HG03135 (cell line): ENCODE data around the gene OR51B6.
"Not testable (repeated sequence)": the region's sequence is repeated elsewhere in the genome, so short reads cannot be mapped to it uniquely, and the experiment has no call there.

Source experiments
- ATAC-seq: cut with Tn5 transposase; IDR thresholded peaks from one replicate; pipeline ENCODE4 v1.9.1; 2021; ENCODE audit warnings: mild to moderate bottlenecking, moderate library complexity; ENCODE audit not compliant: unreplicated experiment

OR51B6 gene

DNA sequence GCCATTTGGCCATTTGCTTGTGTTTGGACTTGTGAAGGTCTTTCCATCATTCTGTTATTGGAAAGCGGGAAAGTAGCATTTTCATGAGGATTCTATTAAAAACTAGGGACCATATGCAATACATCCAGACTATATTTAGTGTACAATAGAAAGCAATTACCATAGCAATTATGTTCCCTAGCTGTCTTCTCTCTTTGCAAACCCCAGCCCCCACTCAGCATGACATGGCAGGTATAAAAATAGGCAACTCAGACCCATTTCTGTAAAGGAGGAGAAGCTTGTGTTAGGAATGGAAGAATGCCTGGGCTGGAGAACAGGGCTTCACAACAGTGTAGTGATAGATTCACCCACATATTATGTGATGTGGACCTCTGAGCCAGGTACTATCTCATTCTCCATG, 12.4 kb downstream of the OR51B6 start:
- ATAC-seq, result no peak

DNA sequence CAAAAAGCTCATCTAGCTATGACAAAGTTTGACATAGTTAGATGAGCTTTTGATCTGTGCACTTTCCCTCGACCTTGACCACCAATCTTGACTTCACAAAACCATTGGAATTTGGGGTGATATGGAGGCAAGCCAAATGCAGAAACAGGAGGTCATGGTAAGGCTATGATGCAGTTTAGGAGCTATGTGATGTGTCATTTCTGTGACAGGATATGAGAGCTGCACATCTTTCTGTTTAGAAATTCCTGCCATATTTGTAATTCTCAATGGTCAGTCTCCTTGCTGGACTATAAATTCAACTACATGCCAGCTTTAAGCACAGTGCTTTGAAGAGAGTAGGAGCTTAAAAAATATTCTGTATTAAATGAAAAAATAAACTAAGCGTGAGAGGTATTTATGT, 12.9 kb downstream of the OR51B6 start:
- ATAC-seq, result no peak

DNA sequence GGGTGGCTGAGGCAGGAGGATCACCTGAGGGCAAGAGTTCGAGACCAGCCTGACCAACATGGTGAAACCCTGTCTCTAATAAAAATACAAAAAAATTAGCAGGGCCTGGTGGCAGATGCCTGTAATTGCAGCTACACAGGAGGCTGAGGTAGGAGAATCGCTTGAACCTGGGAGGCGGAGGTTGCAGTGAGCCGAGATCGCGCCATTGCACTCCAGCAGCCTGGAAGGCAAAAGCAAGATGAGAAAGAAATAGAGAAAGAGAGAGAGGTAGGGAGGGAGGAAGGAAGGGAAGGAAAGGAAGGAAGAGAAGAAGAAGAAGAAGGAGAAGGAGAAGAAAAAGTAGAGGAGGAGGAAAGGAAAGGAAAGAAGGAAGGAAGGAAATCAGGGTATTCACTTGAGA, 15.1 kb downstream of the OR51B6 start:
- ATAC-seq, result not testable (repeated sequence)

DNA sequence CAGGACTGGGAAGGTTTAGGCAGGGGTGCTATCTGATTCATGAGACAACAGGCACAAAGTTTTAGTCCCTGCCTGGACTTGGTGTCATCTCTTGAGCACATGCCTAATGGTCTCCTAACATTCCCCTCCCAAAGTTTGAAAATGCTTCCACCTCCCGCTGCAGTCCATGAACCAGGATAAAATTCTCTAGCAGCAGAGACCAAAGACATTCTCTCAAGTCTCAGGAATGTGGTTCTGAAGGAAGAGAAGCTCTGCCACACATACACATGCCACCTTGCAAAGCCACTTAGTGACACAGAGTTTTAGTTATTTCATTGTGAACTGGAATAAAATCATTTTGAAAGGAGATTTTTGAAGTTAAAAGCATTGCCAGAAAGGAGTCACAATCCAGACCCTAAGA, 15.5 kb downstream of the OR51B6 start:
- ATAC-seq, result no peak

DNA sequence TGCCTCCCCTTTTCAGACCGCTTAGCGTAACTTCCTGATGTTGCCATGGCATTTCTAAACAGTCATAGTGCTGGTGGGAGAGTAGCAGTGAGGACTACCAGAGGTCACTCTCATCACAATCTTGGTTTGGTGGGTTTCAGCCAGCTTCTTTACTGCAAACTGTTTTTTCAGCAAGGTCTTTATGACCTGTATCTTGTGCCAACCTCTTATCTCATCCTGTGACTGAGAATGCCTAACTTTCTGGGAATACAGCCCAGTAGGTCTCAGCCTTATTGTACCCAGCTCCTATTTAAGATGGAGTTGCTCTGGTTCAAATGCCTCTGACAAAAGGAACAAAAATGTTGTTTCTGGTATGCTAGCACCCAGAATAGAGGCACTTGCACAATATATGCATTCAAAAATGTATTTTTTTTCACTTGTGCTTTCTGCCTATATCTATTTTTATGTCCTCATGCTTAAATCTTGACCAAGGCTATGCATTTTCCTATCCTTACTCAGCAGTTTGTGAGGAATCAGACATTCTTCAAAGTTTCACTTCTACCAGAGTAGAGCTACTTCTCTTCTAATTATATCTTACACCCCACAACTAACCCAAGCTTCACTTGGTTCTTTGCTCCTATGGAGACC, 16.3 kb downstream of the OR51B6 start:
- no peak for ATAC-seq

DNA sequence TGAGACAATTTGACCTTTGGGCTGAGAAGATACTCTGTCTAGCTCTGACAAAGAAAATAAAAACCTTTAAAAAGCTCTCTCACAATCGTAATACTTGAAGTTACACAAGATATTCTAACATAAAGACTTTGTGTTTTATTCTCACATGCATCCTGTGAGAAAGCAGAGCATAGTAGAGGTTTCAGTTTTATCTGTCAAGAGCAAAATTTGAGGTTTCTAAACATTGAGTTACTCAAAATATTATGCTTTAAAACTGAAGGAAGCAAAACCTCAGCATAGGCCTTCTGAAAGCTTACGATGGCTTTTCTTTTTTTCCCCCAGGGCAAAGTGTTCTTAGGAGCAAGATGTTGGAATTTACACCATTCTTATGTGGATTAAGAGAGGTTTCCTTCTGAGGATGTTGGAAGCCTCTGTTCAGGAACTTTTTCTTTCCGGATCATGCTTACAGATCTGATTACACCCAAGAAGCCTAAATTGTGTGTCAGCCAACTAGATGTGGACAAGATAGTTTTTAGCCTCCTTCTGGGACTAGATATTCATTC, 17.3 kb downstream of the OR51B6 start:
- peak; percentile 53 for ATAC-seq

DNA sequence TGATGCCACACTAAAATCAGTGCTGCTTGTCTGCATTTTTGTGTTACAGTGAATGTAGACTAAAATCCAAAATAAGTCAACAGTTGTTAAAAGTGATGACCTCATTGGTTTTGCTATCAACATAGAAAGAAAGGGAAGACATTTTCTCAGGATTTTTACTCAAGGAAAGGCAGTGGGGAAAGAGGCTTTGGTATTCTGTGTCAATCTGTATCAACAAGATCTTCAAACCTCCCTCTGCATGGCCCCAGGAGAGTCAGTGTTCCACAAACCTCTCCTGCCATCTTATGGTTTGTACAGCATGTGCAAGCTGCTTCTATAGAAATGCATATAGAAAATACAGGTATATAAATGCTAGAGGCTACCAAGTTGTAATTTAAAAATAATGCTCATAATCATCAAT, 18.5 kb downstream of the OR51B6 start:
- no peak for ATAC-seq

DNA sequence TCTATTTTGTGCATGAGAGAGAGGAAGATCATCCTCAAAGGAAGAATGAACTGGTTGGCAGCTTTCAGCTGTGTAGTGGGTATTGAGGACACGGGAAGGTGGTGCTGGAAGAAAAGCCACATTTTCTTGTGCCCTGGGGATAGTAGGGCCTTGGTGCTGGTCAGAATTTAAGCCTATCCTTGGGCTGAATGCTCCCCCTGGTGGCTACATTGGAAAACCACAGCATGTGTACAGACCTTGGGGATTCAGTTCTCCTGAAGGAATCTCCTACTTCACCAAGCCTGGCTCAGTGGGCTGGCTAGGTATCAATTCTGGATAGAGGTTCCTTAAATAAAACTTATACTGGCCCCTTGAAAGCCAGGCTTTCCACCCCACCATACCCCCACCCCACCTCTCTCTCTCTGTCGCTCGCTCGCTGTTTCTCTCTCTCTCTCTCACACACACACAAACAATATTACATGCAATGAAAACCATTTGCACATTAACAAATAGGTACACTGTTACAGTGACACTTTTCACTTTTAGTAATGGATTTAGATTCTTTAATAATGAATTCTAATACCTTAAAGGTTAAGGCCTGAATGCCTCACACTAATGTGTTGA, 29.5 kb downstream of the OR51B6 start:
- ATAC-seq, result peak; percentile 65

DNA sequence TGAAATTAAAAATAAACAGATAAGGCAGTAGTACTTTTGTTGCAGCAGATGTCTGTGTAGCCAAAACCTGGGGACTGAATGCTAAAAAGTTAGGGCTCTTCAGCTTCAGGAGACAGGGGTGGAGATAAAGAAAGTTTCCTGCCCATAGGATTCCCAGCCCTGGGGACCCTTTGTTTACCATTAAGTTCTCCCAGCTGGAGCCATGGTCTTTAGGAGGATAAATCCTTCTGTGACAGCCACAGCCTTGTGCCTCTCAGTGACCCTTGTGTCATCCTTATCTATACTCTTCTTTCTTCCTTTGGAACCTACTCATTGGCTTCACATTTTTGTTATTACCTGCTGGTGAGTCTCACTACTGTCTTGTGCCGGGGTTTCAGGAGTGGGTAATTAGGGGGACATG, 32.3 kb downstream of the OR51B6 start, which contains the start of gene OR51M1:
Gene OR51M1, plus strand, starts transcription at position 237 of the 400 bp plus-strand sequence. CDS start 5,587 bp downstream, outside the sequence.
- no peak for ATAC-seq

DNA sequence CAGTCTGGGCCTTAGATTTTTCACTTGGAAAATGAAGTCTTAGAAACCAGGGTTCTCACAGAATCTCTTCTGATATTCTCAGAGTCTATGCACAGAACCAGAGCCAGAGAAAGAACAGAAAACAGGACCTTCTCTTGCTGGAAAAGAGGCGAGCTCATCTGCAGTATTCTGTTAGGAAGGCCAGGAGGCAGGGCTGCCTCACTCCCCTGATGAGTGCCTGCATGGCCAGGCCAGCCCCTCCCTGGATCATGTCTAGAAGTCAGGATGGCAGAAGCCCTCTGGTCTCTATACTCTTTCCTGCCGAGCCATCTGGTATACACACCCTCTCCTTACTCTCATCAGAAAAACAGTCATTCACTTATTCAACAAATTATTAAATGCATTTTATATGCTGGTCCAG, 33.0 kb downstream of the OR51B6 start:
- no peak for ATAC-seq

DNA sequence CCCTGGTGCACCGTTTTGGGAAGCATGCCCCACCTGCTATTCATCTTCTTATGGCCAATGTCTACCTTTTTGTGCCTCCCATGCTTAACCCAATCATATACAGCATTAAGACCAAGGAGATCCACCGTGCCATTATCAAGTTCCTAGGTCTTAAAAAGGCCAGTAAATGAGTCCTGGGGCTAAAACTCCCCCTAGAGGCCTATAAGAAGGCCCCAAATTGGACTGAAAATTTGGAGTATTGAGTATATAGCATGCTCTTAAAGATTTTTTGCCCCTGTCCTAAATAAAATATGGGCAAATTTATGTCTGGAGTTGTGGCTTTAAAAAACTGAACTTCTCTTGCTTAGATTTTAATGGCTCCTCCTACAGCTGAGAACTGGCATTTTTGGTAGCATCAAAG, 38.9 kb downstream of the OR51B6 start:
- no peak for ATAC-seq

DNA sequence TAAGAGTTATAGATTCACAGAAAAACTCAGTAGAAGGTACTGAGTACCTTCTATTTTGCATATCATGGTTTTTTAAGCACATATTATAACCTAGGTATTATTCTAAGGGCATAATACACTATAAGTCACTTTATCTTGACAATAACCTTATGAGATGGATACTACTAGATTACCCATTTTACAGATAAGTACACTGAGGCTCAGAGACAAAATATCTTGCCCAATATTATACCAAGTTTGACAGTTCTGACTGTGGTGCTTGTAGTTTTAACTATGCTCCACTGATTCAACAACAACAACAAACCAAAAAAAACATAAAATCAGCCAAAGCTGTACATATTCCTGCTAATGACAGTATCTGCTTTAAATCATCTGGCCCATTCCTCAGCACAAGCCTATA, 42.8 kb downstream of the OR51B6 start:
- ATAC-seq, result no peak

DNA sequence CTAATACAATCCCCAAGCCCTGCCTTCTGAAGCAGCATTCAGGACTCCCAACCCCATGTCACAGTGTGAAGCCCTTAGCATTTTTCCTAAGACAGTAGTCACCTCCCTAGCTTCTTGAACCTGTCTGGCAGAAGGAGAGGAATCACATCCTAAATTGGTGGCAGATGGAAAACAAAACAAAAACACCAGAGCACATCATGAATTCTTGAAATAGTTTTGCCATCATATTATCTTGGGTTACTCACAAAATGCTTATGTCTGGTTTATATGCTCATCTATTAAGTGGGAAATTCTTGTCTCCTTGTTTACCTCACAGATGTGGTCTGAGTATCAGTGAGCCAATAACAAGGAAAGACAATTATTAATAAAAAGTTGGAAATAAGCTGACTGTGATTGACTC, 47.6 kb downstream of the OR51B6 start:
- no peak for ATAC-seq
